Measurements from ENCODE around the gene PLEKHB2. TPM values are rescaled to one million over a fixed set of nuclear protein-coding genes. Genes with fewer than 3 reads are reported as not detected.
"Not testable (repeated sequence)": the region's sequence is repeated elsewhere in the genome, so short reads cannot be mapped to it uniquely, and the experiment has no call there.

PLEKHB2 gene
- polyA plus RNA-seq, 2 of the 4 experiments (the other 2 are of a cell fraction) = 57.5 to 76.6 TPM

DNA sequence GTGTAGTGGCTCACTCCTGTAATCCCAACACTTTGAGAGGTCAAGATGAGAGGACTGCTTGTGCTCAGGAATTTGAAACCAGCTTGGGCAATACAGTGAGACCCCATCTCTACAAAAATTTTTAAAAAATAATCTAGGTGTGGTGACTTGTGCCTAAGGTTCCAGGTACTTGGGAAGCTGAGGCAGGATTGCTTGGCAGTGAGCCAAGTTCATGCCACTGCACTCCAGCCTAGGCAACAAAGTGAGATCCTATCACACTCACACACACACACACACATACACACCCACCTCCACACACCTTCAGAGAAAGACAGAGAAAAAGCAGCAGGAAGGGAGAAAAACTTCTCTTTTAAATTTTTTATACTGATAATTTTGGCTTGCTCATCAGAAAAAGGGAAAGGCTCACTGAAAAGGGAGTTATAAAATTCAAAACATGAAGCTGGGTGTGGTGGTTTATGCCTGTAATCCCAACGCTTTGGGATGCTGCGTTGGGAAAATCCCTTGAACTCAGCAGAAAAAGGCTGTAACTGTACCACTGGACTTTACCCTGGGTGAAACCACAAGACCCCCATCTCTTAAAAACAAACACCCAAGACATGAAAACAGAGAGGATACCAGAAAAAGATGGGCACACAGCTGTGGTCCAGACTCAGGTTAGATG is 37.5 kb upstream of the PLEKHB2 start:
- ChIA-PET CTCF (interaction anchor here (1.0 kb wide), 1 partner anchor 15 kb away, joined by 3 read pairs; no protein-coding TSS in a partner anchor), POLR2A (no interaction called here)
- Histone ChIP-seq H3K9me3 (no peaks in the 10 kb centered on the region), H3K4me3 (no peak overlapping the region), H3K4me1 (no peaks in the 10 kb centered on the region), H3K27ac (no peak overlapping the region), H3K4me2 (no peak overlapping the region)
- 76% methylated on average over 2 of the region's 2 CpGs for WGBS (ENCODE audit: missing lambda C conversion rate)
- FAIRE-seq (no peak), DNase-seq (ENCODE audit: low read depth in 1 of 2, low spot score in 1 of 2) (no peak), ATAC-seq (no peak)
- TF ChIP-seq FOSB (CRISPR knock-in tag; IDR thresholded peaks at IDR 0.05) = no peak

DNA sequence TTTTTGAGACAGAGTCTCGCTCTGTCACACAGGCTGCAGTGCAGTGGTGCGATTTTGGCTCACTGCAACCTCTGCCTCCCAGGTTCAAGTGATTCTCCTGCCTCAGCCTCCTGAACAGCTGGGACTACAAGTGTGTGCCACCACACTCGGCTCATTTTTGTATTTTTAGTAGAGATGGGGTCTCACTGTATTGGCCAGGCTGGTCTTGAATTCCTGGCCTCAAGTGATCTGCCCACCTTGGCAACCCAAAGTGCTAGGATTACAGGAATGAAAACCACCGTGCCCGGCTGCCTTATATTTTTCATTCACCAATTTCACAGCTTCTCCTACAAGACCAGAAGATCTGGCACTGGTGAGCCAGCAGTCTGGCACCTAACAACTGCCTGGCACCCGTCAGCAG is 37.0 kb upstream of the PLEKHB2 start:
- H3K4me3 ChIP-seq; H3K27ac ChIP-seq; ATAC-seq; FAIRE-seq; POLR2A ChIA-PET; H3K4me1 ChIP-seq; DNase-seq (ENCODE audit: low read depth in 1 of 2, low spot score in 1 of 2); H3K9me3 ChIP-seq; H3K4me2 ChIP-seq: not testable (repeated sequence)
- WGBS (ENCODE audit: missing lambda C conversion rate) = 90% methylated on average over 6 of the region's 6 CpGs
- CTCF ChIA-PET = interaction anchor here (0.8 to 1.0 kb wide), 2 partner anchors 10 to 15 kb away, joined by 3 read pairs; no protein-coding TSS in a partner anchor

DNA sequence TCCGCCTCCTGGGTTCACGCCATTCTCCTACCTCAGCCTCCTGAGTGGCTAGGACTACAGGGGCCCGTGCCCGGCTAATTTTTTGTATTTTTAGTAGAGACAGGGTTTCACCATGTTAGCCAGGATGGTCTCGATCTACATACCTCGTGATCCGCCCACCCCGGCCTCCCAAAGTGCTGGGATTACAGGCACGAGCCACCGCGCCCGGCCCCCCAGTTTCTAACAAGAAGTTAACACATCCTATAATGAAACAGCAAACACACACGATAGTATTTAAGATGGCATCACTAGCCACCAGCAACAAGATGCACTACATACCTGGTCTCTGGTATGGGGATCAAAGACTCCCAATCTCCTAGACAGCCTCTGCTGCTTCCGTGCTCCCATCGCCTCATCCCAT is 29.6 kb upstream of the PLEKHB2 start:
- CTCF ChIA-PET, FAIRE-seq: not testable (repeated sequence)
- WGBS (ENCODE audit: missing lambda C conversion rate) = 97% methylated on average over 15 of the region's 15 CpGs

GRCh38 chr2:131076707-131077106 is 28.4 kb upstream of the PLEKHB2 start:
- DNase-seq (ENCODE audit: low read depth in 1 of 2, low spot score in 1 of 2) = no peak
- Histone ChIP-seq H3K4me1 (no peaks in the 10 kb centered on the region), H3K27ac (no peak overlapping the region), H3K4me2 (no peak overlapping the region), H3K4me3 (no peak overlapping the region), H3K9me3 (no peaks in the 10 kb centered on the region)
- 94% methylated on average over 5 of the region's 5 CpGs for WGBS (ENCODE audit: missing lambda C conversion rate)
- FAIRE-seq = no peak
- TF ChIP-seq E2F6 (IDR thresholded peaks at IDR 0.05; ENCODE audit: borderline replicate concordance, low read depth) (no peak), MAZ (IDR thresholded peaks at IDR 0.05; ENCODE audit: borderline replicate concordance, low read depth, low read length) (no peak), FOSL2 (IDR thresholded peaks at IDR 0.05) (no peak), FOSL2 (CRISPR knock-in tag; IDR thresholded peaks at IDR 0.05) (no peak), BHLHE40 (IDR thresholded peaks at IDR 0.05; ENCODE audit: low read depth, low read length) (no peak), EHF (CRISPR knock-in tag; IDR thresholded peaks at IDR 0.05) (no peak), KDM1A (IDR thresholded peaks at IDR 0.05; ENCODE audit: low read depth) (no peak), JUN (IDR thresholded peaks at IDR 0.05) (no peak), SMC3 (IDR thresholded peaks at IDR 0.05) (no peak), ELK1 (IDR thresholded peaks at IDR 0.05; ENCODE audit: low read depth, low read length) (no peak), CHD4 (IDR thresholded peaks at IDR 0.05; ENCODE audit: borderline replicate concordance) (no peak), POLR2A (IDR thresholded peaks at IDR 0.05; ENCODE audit: low read length) (no peak)
- TF ChIP-seq, protein P1, sequence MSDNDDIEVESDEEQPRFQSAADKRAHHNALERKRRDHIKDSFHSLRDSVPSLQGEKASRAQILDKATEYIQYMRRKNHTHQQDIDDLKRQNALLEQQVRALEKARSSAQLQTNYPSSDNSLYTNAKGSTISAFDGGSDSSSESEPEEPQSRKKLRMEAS (IDR thresholded peaks at IDR 0.05) = no peak
- ATAC-seq = no peak
- ChIA-PET CTCF (interaction anchor here (1.0 kb wide), 1 partner anchor 156 kb away, joined by 3 read pairs; no protein-coding TSS in a partner anchor), POLR2A (no interaction called here)

More for the DNA sequence above, 29.6 kb upstream of the PLEKHB2 start:
- ATAC-seq; DNase-seq (ENCODE audit: low read depth in 1 of 2, low spot score in 1 of 2); H3K9me3 ChIP-seq; H3K27ac ChIP-seq; H3K4me3 ChIP-seq; H3K4me1 ChIP-seq; H3K4me2 ChIP-seq; POLR2A ChIA-PET: not testable (repeated sequence)

- Histone ChIP-seq H3K9me3 (no peaks in the 10 kb centered on the region), H3K4me3 (no peak overlapping the region), H3K4me2 (no peak overlapping the region), H3K4me1 (no peaks in the 10 kb centered on the region), H3K27ac (no peak overlapping the region)
- ChIA-PET POLR2A (no interaction called here), CTCF (interaction anchor here (1.0 to 1.4 kb wide), 2 partner anchors 156 to 280 kb away, joined by 3 read pairs; no protein-coding TSS in a partner anchor)
- 95% methylated on average over 11 of the region's 11 CpGs for WGBS (ENCODE audit: missing lambda C conversion rate)
- DNase-seq (ENCODE audit: low read depth in 1 of 2, low spot score in 1 of 2) (no peak), FAIRE-seq (no peak), ATAC-seq (no peak)
- TF ChIP-seq, protein P2, sequence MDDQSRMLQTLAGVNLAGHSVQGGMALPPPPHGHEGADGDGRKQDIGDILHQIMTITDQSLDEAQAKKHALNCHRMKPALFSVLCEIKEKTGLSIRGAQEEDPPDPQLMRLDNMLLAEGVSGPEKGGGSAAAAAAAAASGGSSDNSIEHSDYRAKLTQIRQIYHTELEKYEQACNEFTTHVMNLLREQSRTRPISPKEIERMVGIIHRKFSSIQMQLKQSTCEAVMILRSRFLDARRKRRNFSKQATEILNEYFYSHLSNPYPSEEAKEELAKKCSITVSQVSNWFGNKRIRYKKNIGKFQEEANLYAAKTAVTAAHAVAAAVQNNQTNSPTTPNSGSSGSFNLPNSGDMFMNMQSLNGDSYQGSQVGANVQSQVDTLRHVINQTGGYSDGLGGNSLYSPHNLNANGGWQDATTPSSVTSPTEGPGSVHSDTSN (IDR thresholded peaks at IDR 0.05) = no peak
- no peak for TF ChIP-seq CBX2 (IDR thresholded peaks at IDR 0.05; ENCODE audit: borderline replicate concordance, low read depth)
- TF ChIP-seq POLR2A (IDR thresholded peaks at IDR 0.05; ENCODE audit: low read length) = no peak
- TF ChIP-seq HOXA7 (CRISPR knock-in tag; IDR thresholded peaks at IDR 0.05) = no peak
- TF ChIP-seq ZC3H11A (IDR thresholded peaks at IDR 0.05) = no peak
- TF ChIP-seq RCOR1 (IDR thresholded peaks at IDR 0.05; ENCODE audit: low read depth, low read length) = no peak
- TF ChIP-seq MAFK (IDR thresholded peaks at IDR 0.05; ENCODE audit: partially characterized antibody) = no peak
- TF ChIP-seq RFX5 (IDR thresholded peaks at IDR 0.05) = no peak
- TF ChIP-seq CTCF (IDR thresholded peaks at IDR 0.05) = no peak
- TF ChIP-seq MYC (IDR thresholded peaks at IDR 0.05; ENCODE audit: borderline replicate concordance, low read length) = no peak
Measured at GRCh38 chr2:131077182-131077846, 27.8 kb upstream of the PLEKHB2 start.

Measured in A549 (cell line).